Measurements from ENCODE around the gene GPC6. TPM values are rescaled to one million over a fixed set of nuclear protein-coding genes. Genes with fewer than 3 reads are reported as not detected.

GPC6 gene
- polyA plus RNA-seq, 1 donor from 2014 or later: 9.0 TPM

DNA sequence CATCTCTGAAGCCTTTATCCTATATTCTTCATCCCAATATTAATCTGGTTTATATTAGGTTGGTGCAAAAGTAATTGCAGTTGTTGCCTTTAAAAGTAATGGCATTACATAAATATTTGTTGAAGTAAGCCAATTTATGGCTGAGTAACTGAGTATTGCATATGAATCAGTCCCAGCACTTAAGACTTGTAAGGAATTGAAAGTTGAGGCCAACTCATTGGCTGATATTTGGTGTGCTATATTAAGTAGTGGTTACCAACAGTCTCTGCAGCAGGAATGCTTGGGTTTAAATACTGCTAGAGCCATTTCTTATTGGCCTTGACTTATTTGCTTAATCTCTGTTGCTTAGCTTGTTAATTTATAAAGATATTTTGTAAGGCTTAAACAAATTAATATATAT is 460.7 kb downstream of the GPC6 start:
- Histone ChIP-seq H3K4me3 (ENCODE audit: low read length) (no peak overlapping the region), H3K27me3 (ENCODE audit: insufficient read depth, low read depth, low read length) (no peaks in the 10 kb centered on the region), H3K27ac (ENCODE audit: low read length) (no peak overlapping the region), H3K9me2 (ENCODE audit: insufficient read depth, low read length) (no peaks in the 10 kb centered on the region), H3K9ac (ENCODE audit: low read length) (no peak overlapping the region), H2AFZ (ENCODE audit: low read depth, low read length) (no peak overlapping the region), H3F3A (ENCODE audit: insufficient read depth, low read length, poor library complexity, severe bottlenecking) (no peaks in the 10 kb centered on the region), H4K20me1 (ENCODE audit: insufficient read depth) (no peaks in the 10 kb centered on the region), H3K36me3 (ENCODE audit: insufficient read depth, low read length) (no peaks in the 10 kb centered on the region), H3K4me2 (ENCODE audit: low read length) (no peak overlapping the region), H3K79me2 (replicated peaks; ENCODE audit: insufficient read depth, low read length) (no peaks in the 10 kb centered on the region), H3K9me3 (ENCODE audit: low read length) (no peaks in the 10 kb centered on the region)
- TF ChIP-seq MXI1 (conservative IDR thresholded peaks at IDR 0.05; ENCODE audit: poor library complexity, severe bottlenecking) (no peak), CTCF (IDR thresholded peaks at IDR 0.05; ENCODE audit: poor library complexity, severe bottlenecking) (no peak), RAD21 (conservative IDR thresholded peaks at IDR 0.05) (no peak), EP300 (conservative IDR thresholded peaks at IDR 0.05; ENCODE audit: poor library complexity, severe bottlenecking) (no peak), TAF1 (IDR thresholded peaks at IDR 0.05; ENCODE audit: low read depth) (no peak), EZH2 (IDR thresholded peaks at IDR 0.05; ENCODE audit: borderline replicate concordance, insufficient read depth, low read length, poor library complexity, severe bottlenecking) (no peak), POLR2AphosphoS5 (IDR thresholded peaks at IDR 0.05) (no peak), SMC3 (conservative IDR thresholded peaks at IDR 0.05; ENCODE audit: poor library complexity) (no peak)
- TF ChIP-seq, protein P1, sequence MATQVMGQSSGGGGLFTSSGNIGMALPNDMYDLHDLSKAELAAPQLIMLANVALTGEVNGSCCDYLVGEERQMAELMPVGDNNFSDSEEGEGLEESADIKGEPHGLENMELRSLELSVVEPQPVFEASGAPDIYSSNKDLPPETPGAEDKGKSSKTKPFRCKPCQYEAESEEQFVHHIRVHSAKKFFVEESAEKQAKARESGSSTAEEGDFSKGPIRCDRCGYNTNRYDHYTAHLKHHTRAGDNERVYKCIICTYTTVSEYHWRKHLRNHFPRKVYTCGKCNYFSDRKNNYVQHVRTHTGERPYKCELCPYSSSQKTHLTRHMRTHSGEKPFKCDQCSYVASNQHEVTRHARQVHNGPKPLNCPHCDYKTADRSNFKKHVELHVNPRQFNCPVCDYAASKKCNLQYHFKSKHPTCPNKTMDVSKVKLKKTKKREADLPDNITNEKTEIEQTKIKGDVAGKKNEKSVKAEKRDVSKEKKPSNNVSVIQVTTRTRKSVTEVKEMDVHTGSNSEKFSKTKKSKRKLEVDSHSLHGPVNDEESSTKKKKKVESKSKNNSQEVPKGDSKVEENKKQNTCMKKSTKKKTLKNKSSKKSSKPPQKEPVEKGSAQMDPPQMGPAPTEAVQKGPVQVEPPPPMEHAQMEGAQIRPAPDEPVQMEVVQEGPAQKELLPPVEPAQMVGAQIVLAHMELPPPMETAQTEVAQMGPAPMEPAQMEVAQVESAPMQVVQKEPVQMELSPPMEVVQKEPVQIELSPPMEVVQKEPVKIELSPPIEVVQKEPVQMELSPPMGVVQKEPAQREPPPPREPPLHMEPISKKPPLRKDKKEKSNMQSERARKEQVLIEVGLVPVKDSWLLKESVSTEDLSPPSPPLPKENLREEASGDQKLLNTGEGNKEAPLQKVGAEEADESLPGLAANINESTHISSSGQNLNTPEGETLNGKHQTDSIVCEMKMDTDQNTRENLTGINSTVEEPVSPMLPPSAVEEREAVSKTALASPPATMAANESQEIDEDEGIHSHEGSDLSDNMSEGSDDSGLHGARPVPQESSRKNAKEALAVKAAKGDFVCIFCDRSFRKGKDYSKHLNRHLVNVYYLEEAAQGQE (IDR thresholded peaks at IDR 0.05; ENCODE audit: borderline replicate concordance): no peak

GRCh38 chr13:93689333-93689732 is 462.7 kb downstream of the GPC6 start:
- H3K79me2 ChIP-seq (replicated peaks; ENCODE audit: insufficient read depth, low read length): no peaks in the 10 kb centered on the region
- no peaks in the 10 kb centered on the region for H3K27me3 ChIP-seq (ENCODE audit: insufficient read depth, low read depth, low read length)
- no peak overlapping the region for H3K27ac ChIP-seq (ENCODE audit: low read length)
- H2AFZ ChIP-seq (ENCODE audit: low read depth, low read length): no peak overlapping the region
- H3K9me3 ChIP-seq (ENCODE audit: low read length): no peaks in the 10 kb centered on the region
- H3K9me2 ChIP-seq (ENCODE audit: insufficient read depth, low read length): no peaks in the 10 kb centered on the region
- no peaks in the 10 kb centered on the region for H3K36me3 ChIP-seq (ENCODE audit: insufficient read depth, low read length)
- TF ChIP-seq EP300 (conservative IDR thresholded peaks at IDR 0.05; ENCODE audit: poor library complexity, severe bottlenecking) (no peak), SMC3 (conservative IDR thresholded peaks at IDR 0.05; ENCODE audit: poor library complexity) (no peak), EZH2 (IDR thresholded peaks at IDR 0.05; ENCODE audit: borderline replicate concordance, insufficient read depth, low read length, poor library complexity, severe bottlenecking) (no peak), RAD21 (conservative IDR thresholded peaks at IDR 0.05) (no peak), TAF1 (IDR thresholded peaks at IDR 0.05; ENCODE audit: low read depth) (no peak), CTCF (IDR thresholded peaks at IDR 0.05; ENCODE audit: poor library complexity, severe bottlenecking) (no peak), MXI1 (conservative IDR thresholded peaks at IDR 0.05; ENCODE audit: poor library complexity, severe bottlenecking) (no peak), POLR2AphosphoS5 (IDR thresholded peaks at IDR 0.05) (no peak)
- TF ChIP-seq, protein P1 (IDR thresholded peaks at IDR 0.05; ENCODE audit: borderline replicate concordance): no peak
- H3F3A ChIP-seq (ENCODE audit: insufficient read depth, low read length, poor library complexity, severe bottlenecking): no peaks in the 10 kb centered on the region
- H3K4me2 ChIP-seq (ENCODE audit: low read length): no peak overlapping the region
- H3K4me3 ChIP-seq (ENCODE audit: low read length): no peak overlapping the region
- H4K20me1 ChIP-seq (ENCODE audit: insufficient read depth): no peaks in the 10 kb centered on the region
- no peak overlapping the region for H3K9ac ChIP-seq (ENCODE audit: low read length)

All from neural cell (in vitro differentiated cells).